ENCODE measurements around the gene ZNF860.
"Not testable (repeated sequence)": the region's sequence is repeated elsewhere in the genome, so short reads cannot be mapped to it uniquely, and the experiment has no call there.

Gene ZNF860

GRCh38 chr3:31999907-32000439 is 18.4 kb downstream of the ZNF860 start:
- DNase-seq: no peak

- no peak for DNase-seq
Measured at GRCh38 chr3:32000877-32001276, 19.3 kb downstream of the ZNF860 start.

GRCh38 chr3:32002561-32003368 is 21.2 kb downstream of the ZNF860 start:
- no peak for DNase-seq

GRCh38 chr3:32003380-32003779 is 21.8 kb downstream of the ZNF860 start:
- no peak for DNase-seq

- no peak for DNase-seq
Measured at GRCh38 chr3:32004113-32004765, 22.7 kb downstream of the ZNF860 start.

GRCh38 chr3:32009101-32009500 is 27.6 kb downstream of the ZNF860 start:
- no peak for DNase-seq

- no peak for DNase-seq
Measured at GRCh38 chr3:32009957-32010356, 28.4 kb downstream of the ZNF860 start.

- DNase-seq: not testable (repeated sequence)
Measured at GRCh38 chr3:32010699-32011098, 29.1 kb downstream of the ZNF860 start.

- not testable (repeated sequence) for DNase-seq
Measured at GRCh38 chr3:32015638-32016037, 34.1 kb downstream of the ZNF860 start.

- DNase-seq: no peak
Measured at GRCh38 chr3:32017286-32017685, 35.7 kb downstream of the ZNF860 start.

- no peak for DNase-seq
Measured at GRCh38 chr3:32018757-32019564, 37.4 kb downstream of the ZNF860 start.

GRCh38 chr3:32021155-32021554 is 39.6 kb downstream of the ZNF860 start:
- DNase-seq: no peak

- DNase-seq: no peak
Measured at GRCh38 chr3:32021748-32022147, 40.2 kb downstream of the ZNF860 start.

- no peak for DNase-seq
Measured at GRCh38 chr3:32022947-32023346, 41.4 kb downstream of the ZNF860 start.

GRCh38 chr3:32026593-32026992 is 45.0 kb downstream of the ZNF860 start:
- peak; percentile 31 for DNase-seq

GRCh38 chr3:32037932-32038267 is 56.4 kb downstream of the ZNF860 start:
- DNase-seq: no peak

- DNase-seq: no peak
Measured at GRCh38 chr3:32041316-32041715, 59.8 kb downstream of the ZNF860 start.

Data from femur (tissue), 1 donor.